Activated CD4-positive, alpha-beta T cell treated with anti-CD3 and anti-CD28 coated beads, Interleukin-2, amount 50 U/mL, for 16 hours (primary cell): ENCODE results near the gene CENPF.
"Not testable (repeated sequence)": the region's sequence is repeated elsewhere in the genome, so short reads cannot be mapped to it uniquely, and the experiment has no call there.

Experiments used
- DNase-seq: peaks from one replicate; pipeline ENCODE4 v3.0.0-alpha.2; 2020

The CENPF gene, protein sequence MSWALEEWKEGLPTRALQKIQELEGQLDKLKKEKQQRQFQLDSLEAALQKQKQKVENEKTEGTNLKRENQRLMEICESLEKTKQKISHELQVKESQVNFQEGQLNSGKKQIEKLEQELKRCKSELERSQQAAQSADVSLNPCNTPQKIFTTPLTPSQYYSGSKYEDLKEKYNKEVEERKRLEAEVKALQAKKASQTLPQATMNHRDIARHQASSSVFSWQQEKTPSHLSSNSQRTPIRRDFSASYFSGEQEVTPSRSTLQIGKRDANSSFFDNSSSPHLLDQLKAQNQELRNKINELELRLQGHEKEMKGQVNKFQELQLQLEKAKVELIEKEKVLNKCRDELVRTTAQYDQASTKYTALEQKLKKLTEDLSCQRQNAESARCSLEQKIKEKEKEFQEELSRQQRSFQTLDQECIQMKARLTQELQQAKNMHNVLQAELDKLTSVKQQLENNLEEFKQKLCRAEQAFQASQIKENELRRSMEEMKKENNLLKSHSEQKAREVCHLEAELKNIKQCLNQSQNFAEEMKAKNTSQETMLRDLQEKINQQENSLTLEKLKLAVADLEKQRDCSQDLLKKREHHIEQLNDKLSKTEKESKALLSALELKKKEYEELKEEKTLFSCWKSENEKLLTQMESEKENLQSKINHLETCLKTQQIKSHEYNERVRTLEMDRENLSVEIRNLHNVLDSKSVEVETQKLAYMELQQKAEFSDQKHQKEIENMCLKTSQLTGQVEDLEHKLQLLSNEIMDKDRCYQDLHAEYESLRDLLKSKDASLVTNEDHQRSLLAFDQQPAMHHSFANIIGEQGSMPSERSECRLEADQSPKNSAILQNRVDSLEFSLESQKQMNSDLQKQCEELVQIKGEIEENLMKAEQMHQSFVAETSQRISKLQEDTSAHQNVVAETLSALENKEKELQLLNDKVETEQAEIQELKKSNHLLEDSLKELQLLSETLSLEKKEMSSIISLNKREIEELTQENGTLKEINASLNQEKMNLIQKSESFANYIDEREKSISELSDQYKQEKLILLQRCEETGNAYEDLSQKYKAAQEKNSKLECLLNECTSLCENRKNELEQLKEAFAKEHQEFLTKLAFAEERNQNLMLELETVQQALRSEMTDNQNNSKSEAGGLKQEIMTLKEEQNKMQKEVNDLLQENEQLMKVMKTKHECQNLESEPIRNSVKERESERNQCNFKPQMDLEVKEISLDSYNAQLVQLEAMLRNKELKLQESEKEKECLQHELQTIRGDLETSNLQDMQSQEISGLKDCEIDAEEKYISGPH (N-terminal part only)

DNA sequence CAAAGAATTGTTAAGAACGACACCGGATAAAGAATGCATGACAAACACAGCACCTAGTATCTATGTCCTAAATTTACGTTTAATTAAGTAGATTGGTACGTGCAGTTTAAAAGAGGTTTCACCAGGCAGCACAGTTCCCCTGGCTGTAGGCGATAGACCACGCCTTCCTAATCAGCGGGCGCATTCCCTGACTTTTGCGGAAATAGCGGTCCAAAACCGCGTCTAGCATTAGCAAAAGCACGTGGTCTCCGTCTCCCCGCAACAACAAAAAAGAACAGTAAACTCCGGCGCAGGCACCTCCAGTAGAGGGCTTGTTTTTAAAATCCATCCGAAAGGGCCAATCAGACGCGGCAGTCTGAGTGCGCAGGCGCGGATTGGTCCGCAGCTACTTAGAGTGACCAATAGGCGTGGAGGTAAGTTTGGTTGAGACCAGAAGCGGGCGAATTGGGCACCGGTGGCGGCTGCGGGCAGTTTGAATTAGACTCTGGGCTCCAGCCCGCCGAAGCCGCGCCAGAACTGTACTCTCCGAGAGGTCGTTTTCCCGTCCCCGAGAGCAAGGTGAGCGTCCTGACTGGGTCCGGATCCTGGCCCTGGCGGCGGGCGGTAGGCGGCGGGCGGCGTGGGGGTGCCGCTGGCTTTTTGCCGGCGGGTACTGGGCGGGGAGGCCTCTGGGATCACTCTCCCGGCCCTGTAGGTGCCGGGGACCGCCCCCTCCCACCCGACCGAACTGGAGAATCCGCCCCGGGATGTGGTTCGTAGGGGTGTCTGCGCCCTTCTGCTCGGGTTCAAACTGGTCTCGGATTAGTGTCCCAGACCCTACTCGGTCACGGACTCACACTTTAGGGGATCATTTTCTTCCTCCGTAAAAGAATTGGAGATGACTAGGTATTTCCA, at the start of gene CENPF:
Gene CENPF, plus strand, starts transcription at position 432 of the 894 bp plus-strand sequence. CDS start 10,560 bp downstream, outside the sequence.
- peak; percentile 98 for DNase-seq

DNA sequence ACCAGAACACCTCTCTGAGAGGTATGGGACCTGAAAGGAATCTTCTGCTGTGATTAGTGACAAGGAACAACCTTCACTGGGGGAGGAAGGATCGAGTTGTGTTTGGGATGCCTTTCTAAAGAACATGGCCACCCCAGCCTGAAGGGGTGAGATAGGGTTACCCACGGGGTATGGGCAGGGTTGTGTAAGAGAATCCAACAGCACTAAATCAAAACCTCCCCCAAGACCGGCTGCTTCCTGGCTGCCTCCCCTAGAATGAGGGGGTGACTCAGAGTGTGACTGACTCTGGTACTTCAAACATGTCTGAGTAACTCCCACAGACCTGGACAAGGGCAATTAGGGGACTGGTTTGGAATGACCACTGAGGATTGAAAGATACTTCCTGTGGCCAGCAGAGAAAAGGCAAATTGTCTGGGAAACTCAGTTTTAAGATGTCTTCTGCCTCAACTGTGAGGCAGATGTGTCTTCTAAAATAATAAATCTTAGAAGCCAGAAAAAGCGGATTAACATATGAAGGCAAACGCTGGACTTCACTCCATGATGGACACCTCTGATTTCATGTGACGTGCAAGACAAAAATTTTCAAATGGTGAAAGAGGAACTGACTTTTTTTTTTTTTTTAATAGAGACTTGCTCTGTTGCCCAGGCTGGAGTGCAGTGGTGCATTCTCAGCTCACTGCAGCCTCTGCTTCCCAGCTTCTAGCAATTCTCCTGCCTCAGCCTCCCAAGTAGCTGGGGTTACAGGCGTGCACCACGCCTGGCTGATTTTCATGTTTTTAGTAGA, 44.9 kb upstream of the CENPF start:
- peak; percentile 14 for DNase-seq

DNA sequence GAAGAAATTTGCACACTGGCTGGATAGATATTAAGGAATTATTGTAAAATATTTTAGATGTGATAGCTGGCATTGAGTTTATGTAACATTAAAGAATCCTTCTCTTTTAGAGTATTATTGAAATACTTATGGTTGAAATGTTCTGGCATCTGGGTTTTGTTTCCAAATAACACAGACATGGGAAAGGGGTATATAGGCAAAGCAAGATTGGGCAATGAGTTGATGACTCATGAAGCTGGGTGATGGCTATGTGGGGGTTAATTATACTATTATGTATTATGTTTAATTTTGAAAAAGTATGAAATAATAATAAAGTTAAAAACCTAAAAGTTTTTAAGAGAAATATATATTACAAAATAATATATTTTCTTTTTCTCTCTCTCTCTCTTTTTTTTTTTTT, 39.1 kb upstream of the CENPF start:
- no peak for DNase-seq

DNA sequence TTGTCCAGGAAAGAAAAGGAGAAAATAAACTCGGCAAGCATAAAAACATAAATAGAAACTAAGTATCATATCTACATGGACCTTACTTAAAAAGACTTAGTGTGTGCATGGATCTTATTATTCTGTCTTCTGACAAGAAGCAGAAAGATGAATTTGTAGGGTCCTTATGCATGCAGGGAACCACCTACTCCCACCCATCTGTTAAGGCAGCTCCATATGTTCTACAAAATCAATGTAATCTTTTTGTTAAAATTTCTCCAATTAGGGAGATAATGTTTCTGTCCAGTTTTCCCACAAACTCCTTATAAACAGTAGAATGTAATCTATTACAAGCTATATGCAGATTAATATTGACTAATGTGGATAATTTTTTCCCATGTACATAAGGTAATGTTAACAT, 37.7 kb upstream of the CENPF start:
- no peak for DNase-seq

DNA sequence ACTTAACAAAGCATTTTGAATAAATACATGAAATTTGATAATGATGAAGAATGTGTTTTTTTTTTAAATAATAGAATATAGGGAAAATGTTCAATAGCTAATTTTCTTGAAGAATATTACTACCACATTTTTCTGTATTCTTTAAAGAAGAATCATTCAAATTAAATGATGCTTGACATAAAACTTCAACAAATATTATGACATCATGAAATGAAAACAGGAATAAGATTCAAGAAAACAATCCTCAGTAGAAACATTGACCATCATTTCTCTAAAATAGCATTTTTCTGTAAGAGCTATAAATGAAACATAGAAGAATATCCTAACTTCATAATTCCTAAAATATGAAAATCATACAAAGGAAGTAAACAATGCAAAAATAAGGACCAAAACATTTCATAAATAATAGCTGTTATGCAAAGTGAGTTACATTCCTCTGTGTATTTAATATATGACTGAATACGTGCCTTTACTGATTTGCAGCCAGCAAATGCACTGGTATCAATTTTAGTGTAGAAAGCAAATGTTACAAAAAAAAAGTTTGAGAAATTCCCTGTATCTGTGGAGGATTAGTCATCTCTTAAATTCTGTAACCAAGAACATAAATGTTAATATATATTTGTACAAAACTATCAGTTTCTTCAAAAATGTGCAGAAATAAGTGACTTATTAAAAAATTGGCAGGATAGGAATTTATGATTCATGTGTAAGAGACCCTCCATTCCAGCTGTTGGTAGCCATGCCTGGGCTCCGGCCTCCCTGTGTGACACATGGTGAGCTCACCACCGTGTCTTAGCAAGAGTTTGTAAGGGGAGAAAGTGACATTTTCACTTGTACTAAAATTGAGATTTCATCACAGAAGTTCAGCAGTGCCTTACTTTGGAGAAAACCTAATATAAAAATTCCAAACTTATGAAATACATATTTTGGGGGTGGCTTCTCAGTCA, 36.6 kb upstream of the CENPF start:
- peak; percentile 23 for DNase-seq

DNA sequence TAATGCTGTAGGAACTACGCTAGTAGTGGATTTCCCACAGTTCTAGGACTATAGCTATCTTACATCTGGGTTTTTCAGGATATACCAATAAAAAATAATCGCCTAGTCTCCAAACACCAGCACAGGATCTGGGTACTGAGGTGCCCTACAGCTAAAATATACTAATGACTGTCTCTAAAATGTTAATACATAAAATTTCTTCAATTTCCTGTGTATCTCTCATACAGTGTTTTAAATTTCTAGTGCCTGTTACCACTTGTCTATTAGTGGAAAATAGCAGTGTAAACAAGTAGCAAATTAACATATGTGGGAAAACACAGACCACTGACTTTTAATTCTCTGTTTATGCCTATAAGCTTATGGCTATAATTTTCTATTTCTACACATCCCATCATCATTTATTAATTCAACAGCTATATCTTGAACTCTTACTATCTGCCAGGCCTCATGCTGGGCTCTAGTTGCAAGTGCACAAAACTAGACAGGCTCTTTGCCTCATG, 35.5 kb upstream of the CENPF start:
- DNase-seq, result no peak

DNA sequence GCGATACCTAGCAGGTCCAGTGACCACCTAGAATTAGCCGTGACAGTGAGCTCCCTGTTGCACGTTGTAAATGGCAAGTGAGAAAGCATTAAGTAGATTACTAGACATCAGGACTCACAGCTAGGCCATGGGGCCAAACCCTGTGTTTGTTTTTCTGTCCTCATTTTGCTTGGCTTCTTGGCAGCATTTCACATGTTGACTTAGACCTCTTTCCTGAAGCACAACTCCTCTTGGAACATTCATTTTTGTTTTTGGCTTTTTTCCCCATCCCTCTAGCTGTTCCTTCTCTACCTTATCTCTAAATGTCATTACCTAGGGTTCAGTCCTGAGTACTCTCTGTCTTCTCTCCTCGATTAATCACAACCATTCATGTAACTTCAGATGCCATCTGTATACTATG, 34.7 kb upstream of the CENPF start:
- no peak for DNase-seq

DNA sequence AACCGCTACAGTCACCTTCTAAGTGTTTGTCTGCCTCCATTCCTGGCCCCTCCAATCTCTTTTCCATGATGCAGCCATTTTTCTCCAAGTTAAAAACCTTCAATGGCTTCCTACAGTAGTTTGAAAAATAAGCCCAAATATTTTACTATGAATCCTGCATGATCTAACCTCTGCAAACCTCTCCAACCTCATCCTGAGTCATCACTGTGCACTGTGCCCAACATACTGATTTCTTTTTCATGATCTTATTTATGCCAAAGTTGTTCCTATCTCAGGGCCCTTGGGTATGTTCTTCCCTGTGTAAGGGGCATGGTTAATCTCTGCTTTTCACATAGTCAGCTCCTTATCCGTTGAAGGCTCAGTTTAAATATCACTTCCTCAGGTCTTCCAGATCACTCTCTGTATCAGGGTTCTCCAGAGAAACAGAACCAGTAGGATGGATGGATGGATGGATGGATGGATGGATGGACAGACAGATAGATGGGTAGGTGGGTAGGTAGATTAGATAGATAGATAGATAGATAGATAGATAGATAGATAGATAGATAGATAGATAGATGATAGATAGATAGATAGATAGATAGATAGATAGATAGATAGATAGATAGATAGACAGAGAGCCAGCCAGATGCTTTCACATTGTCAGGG, 33.5 kb upstream of the CENPF start:
- no peak for DNase-seq

DNA sequence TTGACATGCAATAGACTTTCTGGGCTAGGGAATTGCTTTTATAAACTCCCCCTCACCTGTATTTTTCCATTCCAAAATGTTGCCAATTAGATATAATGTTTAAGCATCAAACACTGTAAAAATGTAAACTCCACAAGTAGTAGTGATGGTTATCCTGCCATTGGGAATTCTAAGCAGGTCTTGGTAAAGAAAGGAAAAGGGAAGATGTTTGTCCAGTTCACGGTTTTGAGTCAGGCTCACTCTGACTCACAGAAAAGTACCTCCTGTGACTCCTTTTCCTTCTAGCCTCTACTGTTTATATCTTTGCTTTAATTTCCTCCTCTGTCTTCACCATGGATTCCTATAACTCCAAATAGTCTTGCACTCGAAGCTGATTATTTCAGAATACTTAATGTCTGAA, 32.6 kb upstream of the CENPF start:
- DNase-seq, result no peak

DNA sequence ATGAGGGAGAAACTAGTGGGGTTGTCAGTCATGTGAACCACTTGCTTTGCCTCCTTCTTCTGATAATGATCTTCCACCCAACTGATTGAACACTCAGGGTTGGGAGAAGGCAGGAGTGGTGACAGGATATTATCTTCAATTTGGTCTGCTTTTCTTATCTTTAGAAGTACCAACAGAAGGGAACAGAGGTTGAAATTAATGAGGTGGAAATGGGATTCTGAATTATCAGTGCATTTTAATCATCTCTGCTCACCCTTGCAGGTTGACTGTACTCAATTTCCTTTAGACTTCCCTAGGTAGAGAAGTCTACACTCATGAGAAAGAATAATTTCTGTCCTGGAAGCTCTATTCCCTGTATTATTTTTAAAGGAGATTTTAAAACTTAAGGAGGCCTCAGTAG, 31.7 kb upstream of the CENPF start:
- no peak for DNase-seq

DNA sequence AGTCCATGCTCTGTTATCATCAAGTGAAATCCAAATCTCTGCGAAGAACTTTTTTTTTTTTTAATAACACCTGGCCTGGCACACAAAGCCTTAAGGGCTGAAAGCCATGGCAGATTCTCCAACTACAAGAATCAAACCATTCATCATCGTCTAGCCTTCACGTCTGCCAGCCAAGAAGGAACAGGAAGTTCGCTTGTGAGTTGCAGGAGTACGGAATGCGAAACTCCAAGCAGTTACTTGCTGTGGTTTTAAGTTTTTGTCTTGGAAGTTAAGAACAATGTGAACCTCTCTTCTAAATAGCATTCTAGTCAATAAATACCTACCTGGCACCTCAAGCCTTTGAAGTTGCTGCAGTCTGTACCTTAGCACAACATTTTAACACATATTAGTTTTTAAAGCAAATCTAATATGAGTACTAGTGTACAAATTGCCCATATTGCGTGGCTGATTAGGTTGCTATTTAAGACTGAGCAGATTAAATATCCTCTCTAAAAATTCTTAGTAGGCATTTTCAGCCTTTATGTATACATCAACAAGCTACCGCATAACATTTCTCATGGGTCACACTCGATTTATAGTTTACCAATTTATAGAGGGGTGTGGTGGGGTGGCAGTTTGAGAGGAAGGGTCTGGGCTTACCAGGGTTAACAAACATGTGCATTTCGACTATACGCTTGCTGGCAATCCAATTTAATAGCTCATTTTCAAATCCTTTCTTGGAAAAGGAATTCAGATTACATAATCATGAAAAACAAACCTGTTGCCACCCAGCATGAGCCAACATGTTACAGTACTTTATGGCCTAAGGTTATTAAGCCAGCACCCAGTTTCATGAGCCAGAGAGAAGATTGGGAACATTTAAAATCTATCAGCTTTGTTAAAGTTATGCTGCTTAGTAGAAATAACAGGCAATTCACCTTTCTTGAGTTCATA, 29.3 kb upstream of the CENPF start:
- DNase-seq, result no peak

DNA sequence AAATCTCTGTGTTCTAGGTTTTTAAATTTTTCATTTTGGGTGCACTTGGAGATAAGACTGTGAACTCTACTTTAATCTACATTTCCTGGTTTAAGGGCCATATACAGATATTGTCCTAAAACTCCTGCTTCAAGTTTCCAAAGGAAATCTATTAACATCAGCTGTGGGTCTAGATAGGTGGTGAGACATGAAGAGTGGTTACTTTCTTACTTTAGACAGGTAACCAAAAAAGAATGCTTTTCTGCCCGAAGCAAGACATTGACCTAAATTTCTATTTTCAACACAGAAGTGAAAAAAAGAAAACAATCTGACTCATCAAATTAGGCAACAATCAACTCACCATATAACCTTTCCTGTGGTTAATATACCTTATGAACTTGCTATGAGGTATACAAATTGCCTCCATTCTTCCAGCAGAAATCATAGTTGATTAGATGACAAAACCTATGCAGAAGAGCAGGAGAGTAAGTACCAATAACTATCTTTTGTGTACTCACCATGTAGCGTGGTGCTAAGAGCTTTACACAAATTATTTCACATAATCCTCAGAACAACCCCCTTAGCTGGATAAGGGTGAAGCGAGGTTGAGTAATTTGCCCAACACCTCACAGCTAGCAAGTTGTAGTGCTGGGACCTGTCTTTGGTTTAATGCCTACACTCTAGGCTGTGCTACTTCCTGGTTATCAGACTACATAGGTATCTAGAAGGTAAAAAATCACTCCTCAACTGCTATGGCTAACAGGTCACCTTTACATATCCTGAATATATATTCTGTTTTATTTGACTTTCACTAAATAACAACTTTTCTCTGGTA, 28.2 kb upstream of the CENPF start:
- no peak for DNase-seq

DNA sequence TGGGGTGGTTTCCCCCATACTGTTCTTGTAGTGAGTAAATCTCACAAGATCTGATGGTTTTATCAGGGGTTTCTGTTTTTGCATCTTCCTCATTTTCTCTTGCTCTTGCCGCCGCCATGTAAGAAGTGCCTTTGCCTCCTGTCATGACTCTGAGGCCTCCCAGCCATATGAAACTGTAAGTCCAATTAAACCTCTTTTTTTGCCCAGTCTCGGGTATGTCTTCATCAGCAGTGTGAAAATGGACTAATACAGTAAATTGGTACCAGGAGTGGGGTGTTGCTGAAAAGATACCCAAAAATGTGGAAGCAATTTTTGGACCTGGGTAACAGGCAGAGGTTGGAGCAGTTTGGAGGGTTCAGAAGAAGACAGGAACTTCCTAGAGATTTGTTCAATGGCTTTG, 26.9 kb upstream of the CENPF start:
- not testable (repeated sequence) for DNase-seq

DNA sequence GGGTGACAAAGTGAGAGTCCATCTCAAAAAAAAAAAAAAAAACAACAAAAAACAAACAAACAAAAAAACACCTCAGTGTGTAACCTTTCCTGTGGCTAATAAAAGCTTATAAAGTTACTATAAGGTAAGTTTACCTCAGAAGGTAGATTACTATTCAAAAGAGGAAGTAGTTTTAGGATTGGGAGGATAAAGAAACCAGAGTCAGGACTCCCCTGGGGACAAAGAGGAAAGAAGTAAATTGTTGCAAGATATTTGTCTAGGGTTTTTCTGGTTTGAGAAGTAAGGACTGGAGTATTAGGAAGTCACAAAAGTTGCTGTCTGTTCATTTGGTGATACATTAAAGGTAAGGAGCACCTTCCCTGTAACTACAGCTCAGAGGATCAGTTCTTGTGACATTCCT, 23.8 kb upstream of the CENPF start:
- DNase-seq, result no peak

DNA sequence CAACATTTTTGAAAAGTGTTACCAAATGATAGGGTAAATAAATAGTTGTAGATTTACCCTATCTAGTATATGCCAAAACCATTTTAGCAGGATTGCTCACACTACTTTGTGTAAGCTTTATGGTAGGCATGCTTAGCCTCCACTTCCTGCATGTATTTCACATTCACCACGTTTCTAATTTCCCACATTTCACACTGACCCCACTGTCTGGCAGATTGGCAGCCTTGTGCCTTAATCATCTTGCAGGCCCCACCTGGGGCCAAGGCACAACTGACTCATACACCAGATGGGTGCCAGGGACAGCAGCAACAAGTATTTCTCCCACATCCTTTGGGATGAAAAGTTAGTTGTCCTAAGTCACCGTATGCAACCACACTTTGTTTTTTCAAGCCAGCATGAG, 21.2 kb upstream of the CENPF start:
- no peak for DNase-seq

DNA sequence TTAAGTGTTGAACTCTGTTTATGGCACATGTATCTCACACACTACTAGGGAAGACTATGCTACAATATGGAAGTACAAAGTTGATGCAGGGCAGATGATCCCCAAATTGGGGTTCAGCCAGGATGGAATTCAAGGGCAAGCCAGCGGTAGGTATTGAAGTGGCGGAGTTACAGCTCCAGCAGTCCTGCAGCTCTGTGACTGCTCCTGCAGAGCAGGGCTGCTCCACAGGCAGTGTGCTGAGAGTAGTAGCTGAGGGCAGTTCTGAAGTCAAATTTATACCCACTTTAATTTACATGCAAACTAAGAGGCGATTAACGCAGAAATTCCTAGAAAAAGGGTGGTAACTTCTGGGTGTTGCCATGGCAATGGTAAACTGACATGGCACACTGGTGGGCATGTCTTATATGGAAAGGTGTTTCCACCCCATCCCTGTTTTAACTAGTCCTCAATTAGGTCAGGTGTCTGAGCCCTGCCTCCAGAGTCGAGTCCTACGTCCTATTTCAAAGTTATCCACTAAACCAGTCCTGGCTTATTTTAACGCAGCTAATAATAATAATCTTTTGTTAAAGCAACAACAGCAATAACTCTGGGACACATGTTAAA, 20.6 kb upstream of the CENPF start:
- no peak for DNase-seq

DNA sequence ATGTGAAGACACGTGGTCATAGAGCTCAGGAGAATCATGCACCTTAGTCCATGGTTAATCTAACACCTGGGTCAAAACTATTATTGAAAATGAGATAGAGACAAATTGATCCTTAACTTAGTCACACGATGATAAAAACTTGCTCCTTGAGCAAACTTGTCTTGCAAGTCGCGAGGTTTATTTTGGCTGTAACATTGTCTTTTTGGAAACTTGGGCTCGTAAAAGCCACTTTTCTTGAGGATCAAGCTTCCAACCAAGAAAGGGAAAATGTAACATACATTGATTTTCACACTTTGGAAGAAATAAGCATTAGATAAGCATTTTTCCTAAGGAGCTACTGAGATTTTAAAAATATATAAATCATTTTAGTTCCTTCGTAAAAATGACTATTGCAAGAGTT, 19.9 kb upstream of the CENPF start:
- no peak for DNase-seq
